IgD-negative memory B cell (primary cell): Measurements from ENCODE around the gene SLC9A9. TPM values are rescaled to one million over a fixed set of nuclear protein-coding genes. Genes with fewer than 3 reads are reported as not detected.

ENCODE experiments used
- H3K27ac Mint-ChIP-seq, 3 donors: one replicate each; pipeline ENCODE4 v1.8.0; 2020 to 2022; ENCODE audit warnings: mild to moderate bottlenecking in 3 of 3, mixed read lengths in 3 of 3, moderate library complexity in 1 of 3
- H3K27me3 Mint-ChIP-seq: one replicate; pipeline ENCODE4 v1.8.0; 2021; ENCODE audit warnings: mixed read lengths
- H3K36me3 Mint-ChIP-seq: one replicate; pipeline ENCODE4 v1.8.0; 2020; ENCODE audit warnings: mild to moderate bottlenecking, mixed read lengths
- H3K4me1 Mint-ChIP-seq, 3 donors: one replicate each; pipeline ENCODE4 v1.8.0; 2020 to 2022; ENCODE audit warnings: mixed read lengths in 3 of 3, mild to moderate bottlenecking in 1 of 3
- H3K4me3 Mint-ChIP-seq, 4 donors: one replicate each; pipeline ENCODE4 v1.8.0; 2020 to 2022; ENCODE audit warnings: mild to moderate bottlenecking in 4 of 4, mixed read lengths in 4 of 4, moderate library complexity in 3 of 4
- H3K9me3 Mint-ChIP-seq, 3 donors: one replicate each; pipeline ENCODE4 v1.8.0; 2020 to 2021; ENCODE audit warnings: mixed read lengths in 3 of 3, mild to moderate bottlenecking in 1 of 3
- polyA plus RNA-seq: library from polyadenylated mRNA; unstranded; fragments of 300-500 nt; fragmentation: Illumina TruSeq; gene quantifications from one replicate; pipeline ENCODE4 v1.2.3, GENCODE V29; 2021

SLC9A9 gene
- polyA plus RNA-seq, 1 donor from 2014 or later = 9.1 TPM

DNA sequence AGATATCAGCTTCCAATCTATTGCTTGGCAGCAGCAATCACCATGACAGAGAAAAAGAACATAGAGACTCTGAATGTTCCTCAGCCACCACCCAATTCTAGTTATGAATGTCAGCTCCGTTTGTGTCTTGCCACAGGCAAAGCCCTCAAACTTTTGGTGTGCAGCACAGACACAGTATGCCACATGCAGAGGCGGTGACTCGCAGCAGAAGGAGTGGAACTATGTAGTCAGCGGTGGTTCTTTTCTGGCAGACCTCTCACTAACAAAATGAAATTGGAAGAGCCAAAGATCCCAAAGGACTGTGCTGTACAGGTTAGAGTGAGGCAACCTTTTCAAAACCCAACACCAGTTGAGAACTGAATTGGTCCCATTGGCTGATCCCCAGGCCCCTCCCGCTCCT is 220.9 kb downstream of the SLC9A9 start:
- H3K4me3 Mint-ChIP-seq = no peak overlapping the region
- H3K9me3 Mint-ChIP-seq = peaks cover 0 to 3% (median 0%) of the 10 kb centered on the region in 3 donors
- H3K27me3 Mint-ChIP-seq = no peaks in the 10 kb centered on the region
- H3K4me1 Mint-ChIP-seq = peaks cover 0 to 2% (median 0%) of the 10 kb centered on the region in 3 donors
- H3K27ac Mint-ChIP-seq = no peak overlapping the region
- no peaks in the 10 kb centered on the region for H3K36me3 Mint-ChIP-seq

DNA sequence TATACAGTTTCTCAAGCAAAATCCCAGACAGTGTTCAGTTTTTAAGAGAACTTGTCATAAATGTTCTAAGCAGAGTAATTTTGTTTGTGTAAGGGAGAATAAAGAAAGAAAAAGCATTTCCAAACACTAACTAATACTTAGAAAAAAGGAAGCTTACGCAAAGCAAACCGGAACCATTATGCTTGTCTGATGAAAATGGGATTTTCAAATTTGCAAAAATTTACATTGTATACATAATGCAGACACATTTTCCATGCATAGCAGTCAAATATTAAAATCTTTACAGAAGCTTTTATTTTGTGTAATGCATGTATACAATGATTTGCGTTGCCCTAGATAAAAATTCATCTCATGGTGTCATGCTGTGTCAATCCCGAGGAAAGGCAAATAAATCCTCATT is 229.0 kb downstream of the SLC9A9 start:
- no peaks in the 10 kb centered on the region for H3K9me3 Mint-ChIP-seq
- H3K27me3 Mint-ChIP-seq = no peaks in the 10 kb centered on the region
- H3K4me3 Mint-ChIP-seq = no peak overlapping the region
- peaks cover 4% of the 10 kb centered on the region for H3K36me3 Mint-ChIP-seq
- no peaks in the 10 kb centered on the region for H3K4me1 Mint-ChIP-seq
- H3K27ac Mint-ChIP-seq = no peak overlapping the region

- no peak overlapping the region for H3K4me3 Mint-ChIP-seq
- no peaks in the 10 kb centered on the region for H3K9me3 Mint-ChIP-seq
- no peaks in the 10 kb centered on the region for H3K27me3 Mint-ChIP-seq
- peak overlapping the region in 1 of 3 donors; percentile 78 for H3K27ac Mint-ChIP-seq
- H3K4me1 Mint-ChIP-seq = no peaks in the 10 kb centered on the region
- peaks cover 7% of the 10 kb centered on the region for H3K36me3 Mint-ChIP-seq
These were observed 231.2 kb downstream of the SLC9A9 start for GRCh38 chr3:143617050-143617449.

GRCh38 chr3:143613226-143613625 is 235.0 kb downstream of the SLC9A9 start:
- peaks cover 0 to 2% (median 0%) of the 10 kb centered on the region in 3 donors for H3K9me3 Mint-ChIP-seq
- no peaks in the 10 kb centered on the region for H3K27me3 Mint-ChIP-seq
- H3K36me3 Mint-ChIP-seq = peaks cover 4% of the 10 kb centered on the region
- H3K4me1 Mint-ChIP-seq = no peaks in the 10 kb centered on the region
- no peak overlapping the region for H3K27ac Mint-ChIP-seq
- H3K4me3 Mint-ChIP-seq = no peak overlapping the region

GRCh38 chr3:143612541-143612940 is 235.7 kb downstream of the SLC9A9 start:
- H3K4me1 Mint-ChIP-seq = no peaks in the 10 kb centered on the region
- peaks cover 0 to 2% (median 0%) of the 10 kb centered on the region in 3 donors for H3K9me3 Mint-ChIP-seq
- H3K27ac Mint-ChIP-seq = no peak overlapping the region
- H3K4me3 Mint-ChIP-seq = no peak overlapping the region
- no peaks in the 10 kb centered on the region for H3K27me3 Mint-ChIP-seq
- peaks cover 3% of the 10 kb centered on the region for H3K36me3 Mint-ChIP-seq

DNA sequence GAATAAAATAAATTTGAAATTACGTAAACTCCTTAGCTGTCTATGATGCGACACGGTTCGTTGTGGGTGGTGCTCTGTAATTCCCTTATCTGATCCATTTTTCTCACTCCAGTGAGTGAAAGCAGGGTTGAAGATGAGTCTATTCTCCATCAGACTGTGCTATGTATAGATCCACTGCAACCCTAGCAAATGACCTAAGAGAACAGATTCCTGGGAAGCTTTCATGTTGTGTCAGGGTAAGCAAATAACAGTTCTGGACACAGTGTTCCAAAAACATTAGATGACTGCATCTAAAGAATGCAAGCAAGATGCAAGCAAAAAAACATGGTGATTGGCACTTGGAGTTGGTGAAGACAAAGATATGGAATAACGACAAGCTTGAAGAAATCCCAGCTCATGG is 239.3 kb downstream of the SLC9A9 start:
- H3K36me3 Mint-ChIP-seq = peaks cover 3% of the 10 kb centered on the region
- peaks cover 0 to 2% (median 0%) of the 10 kb centered on the region in 3 donors for H3K9me3 Mint-ChIP-seq
- H3K27me3 Mint-ChIP-seq = no peaks in the 10 kb centered on the region
- H3K4me3 Mint-ChIP-seq = no peak overlapping the region
- peaks cover 0 to 17% (median 17%) of the 10 kb centered on the region in 3 donors for H3K4me1 Mint-ChIP-seq
- no peak overlapping the region for H3K27ac Mint-ChIP-seq

DNA sequence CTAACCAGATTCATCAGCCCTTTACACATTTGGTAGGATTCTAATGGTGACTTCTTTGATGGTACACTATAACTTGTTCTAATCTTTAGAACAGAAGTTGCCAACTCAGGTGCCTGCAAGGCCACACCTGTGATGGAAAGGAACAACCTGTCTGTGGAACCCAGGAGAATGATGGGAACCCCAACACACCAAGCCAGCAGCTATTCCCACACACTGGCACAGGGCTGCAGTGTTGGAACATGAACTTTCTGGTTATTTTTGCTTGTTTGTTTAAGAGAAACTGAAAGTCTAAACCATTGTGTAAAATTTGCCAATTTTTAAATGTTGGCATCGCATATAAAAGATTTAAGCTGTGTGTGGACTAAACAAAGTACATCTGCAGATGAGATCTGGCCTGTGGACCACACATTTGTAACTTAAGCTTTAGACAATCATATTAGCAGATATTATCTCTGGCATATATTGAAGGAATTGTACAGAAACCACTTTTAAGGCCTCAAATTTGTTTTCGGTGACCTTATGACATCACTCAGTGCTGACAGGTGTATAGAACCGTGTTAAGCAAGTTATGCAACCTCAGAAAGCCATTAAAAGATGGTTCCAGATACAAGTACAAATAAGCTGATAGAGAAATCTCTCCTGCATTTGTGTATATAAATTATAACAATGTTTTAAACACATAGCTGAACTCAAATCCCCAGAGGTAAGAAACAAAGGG is 242.9 kb downstream of the SLC9A9 start:
- Mint-ChIP-seq H3K9me3 (no peaks in the 10 kb centered on the region), H3K27ac (no peak overlapping the region), H3K4me1 (peaks cover 0 to 21% (median 17%) of the 10 kb centered on the region in 3 donors), H3K27me3 (no peaks in the 10 kb centered on the region), H3K4me3 (peak overlapping the region in 1 of 4 donors; percentile 44), H3K36me3 (peaks cover 2% of the 10 kb centered on the region)

GRCh38 chr3:143604402-143605185 is 243.7 kb downstream of the SLC9A9 start:
- no peaks in the 10 kb centered on the region for H3K27me3 Mint-ChIP-seq
- no peaks in the 10 kb centered on the region for H3K9me3 Mint-ChIP-seq
- H3K4me1 Mint-ChIP-seq = peaks cover 0 to 21% (median 17%) of the 10 kb centered on the region in 3 donors
- H3K4me3 Mint-ChIP-seq = no peak overlapping the region
- peaks cover 2% of the 10 kb centered on the region for H3K36me3 Mint-ChIP-seq
- peak overlapping the region in 2 of 3 donors; percentile 18 to 36 for H3K27ac Mint-ChIP-seq

- Mint-ChIP-seq H3K4me3 (no peak overlapping the region), H3K9me3 (no peaks in the 10 kb centered on the region), H3K27ac (peak overlapping the region in 1 of 3 donors; percentile 18), H3K4me1 (peaks cover 0 to 21% (median 17%) of the 10 kb centered on the region in 3 donors), H3K27me3 (no peaks in the 10 kb centered on the region), H3K36me3 (peaks cover 2% of the 10 kb centered on the region)
These were observed 244.5 kb downstream of the SLC9A9 start for GRCh38 chr3:143603774-143604173.

DNA sequence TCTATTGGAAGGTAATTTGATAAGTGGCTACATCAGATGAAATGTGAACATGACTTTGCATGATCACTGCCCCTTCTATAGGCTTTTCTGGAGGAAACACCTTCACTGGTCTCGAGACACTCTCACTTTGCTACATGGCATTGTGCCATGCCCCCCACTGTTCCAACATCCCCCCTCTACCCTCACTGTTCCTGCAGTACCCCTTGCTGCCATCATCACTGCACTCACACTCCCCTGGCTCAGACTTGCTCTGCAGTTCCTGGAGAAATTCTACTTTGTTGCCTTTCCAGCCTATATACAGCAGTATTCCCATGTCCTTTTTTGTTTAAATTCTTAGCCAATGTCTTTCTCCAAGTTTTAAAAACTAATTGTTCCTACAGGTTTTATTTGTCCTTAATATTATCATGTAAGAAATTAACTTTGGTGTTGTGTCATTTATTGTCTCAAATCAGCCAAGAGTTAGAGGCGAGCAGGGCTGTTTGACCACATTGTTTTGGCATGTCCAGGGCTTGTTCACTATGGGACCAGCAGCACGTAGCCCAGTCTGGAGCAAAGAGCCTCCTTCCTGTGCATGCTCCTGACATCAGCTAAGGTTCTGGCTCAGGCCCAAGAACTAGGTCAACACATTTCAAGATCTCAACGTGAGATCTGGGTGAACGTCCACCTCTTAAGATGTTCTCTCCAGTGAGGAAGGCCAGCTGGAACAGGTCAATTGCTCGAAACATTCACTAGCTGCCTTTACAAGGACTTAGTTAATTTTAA is 246.4 kb downstream of the SLC9A9 start:
- H3K4me3 Mint-ChIP-seq = no peak overlapping the region
- no peaks in the 10 kb centered on the region for H3K27me3 Mint-ChIP-seq
- H3K27ac Mint-ChIP-seq = peak overlapping the region in 1 of 3 donors; percentile 62
- H3K9me3 Mint-ChIP-seq = no peaks in the 10 kb centered on the region
- peaks cover 0 to 21% (median 17%) of the 10 kb centered on the region in 3 donors for H3K4me1 Mint-ChIP-seq
- H3K36me3 Mint-ChIP-seq = peaks cover 2% of the 10 kb centered on the region

DNA sequence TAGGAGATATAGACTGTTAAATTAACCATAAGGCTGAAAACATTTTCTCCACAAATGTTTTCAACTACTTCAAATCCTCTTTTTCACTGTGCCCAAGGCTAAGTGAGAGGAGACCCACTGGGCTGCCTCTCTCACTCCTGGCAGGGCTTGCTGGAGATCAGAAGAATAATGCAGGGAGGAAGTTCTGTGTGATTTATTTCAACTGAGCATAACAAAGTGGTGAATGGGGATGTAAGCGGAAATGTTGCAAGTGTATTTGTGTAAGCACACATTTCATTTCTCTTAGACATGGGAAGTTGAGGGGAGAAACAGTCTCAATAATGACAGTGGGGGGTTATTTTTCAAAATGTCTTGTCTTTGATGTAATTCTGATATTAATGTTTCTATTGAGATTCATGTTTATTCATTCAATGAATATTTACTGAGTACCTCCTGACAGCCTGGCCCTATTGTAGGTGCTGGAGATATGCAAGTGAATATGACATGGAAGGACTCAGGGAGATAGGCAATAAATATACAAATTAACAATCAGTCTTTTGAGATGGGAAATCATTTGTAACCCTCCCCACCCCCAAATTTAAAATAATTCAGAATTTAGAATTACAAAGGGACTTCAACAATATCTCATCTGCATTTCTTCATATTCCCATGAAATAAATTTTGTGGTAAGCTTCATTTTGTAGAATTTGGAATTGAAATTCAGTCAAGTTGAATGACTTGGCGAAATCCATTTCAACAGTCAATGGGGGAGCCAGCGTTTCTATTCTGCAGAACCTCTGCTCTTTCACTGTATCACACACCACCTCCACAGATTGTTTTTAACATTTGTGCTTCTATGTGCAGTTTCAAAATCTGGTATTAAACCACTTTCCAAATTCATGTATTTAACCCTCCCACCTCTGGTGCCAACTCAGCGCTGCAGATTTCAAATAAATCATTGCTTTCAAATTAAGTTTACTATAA is 247.2 kb downstream of the SLC9A9 start:
- H3K9me3 Mint-ChIP-seq = no peaks in the 10 kb centered on the region
- no peaks in the 10 kb centered on the region for H3K27me3 Mint-ChIP-seq
- peaks cover 0 to 21% (median 17%) of the 10 kb centered on the region in 3 donors for H3K4me1 Mint-ChIP-seq
- H3K27ac Mint-ChIP-seq = no peak overlapping the region
- H3K4me3 Mint-ChIP-seq = no peak overlapping the region
- peaks cover 2% of the 10 kb centered on the region for H3K36me3 Mint-ChIP-seq

GRCh38 chr3:143597774-143598652 is 250.3 kb downstream of the SLC9A9 start:
- Mint-ChIP-seq H3K9me3 (no peaks in the 10 kb centered on the region), H3K27me3 (no peaks in the 10 kb centered on the region)

GRCh38 chr3:143596957-143597642 is 251.2 kb downstream of the SLC9A9 start:
- no peaks in the 10 kb centered on the region for H3K36me3 Mint-ChIP-seq
- H3K4me3 Mint-ChIP-seq = peak overlapping the region in 1 of 4 donors; percentile 24
- H3K27me3 Mint-ChIP-seq = no peaks in the 10 kb centered on the region
- peaks cover 6 to 9% (median 6%) of the 10 kb centered on the region in 3 donors for H3K4me1 Mint-ChIP-seq
- no peaks in the 10 kb centered on the region for H3K9me3 Mint-ChIP-seq
- H3K27ac Mint-ChIP-seq = no peak overlapping the region

More at GRCh38 chr3:143597774-143598652, 250.3 kb downstream of the SLC9A9 start:
- H3K36me3 Mint-ChIP-seq = no peaks in the 10 kb centered on the region
- no peak overlapping the region for H3K4me3 Mint-ChIP-seq
- peaks cover 6 to 9% (median 6%) of the 10 kb centered on the region in 3 donors for H3K4me1 Mint-ChIP-seq
- H3K27ac Mint-ChIP-seq = no peak overlapping the region
